IMR-90 (cell line): ENCODE data around the gene ARHGAP19. TPM values are rescaled to one million over a fixed set of nuclear protein-coding genes. Genes with fewer than 3 reads are reported as not detected.

Experiments used
- ATAC-seq: fragments of 200-7000 bp; cut with Tn5 transposase; 2 replicates; pipeline ENCODE4 v1.9.1; 2020; ENCODE audit warnings: low read depth, mild to moderate bottlenecking, moderate library complexity
- BruUV-seq: library from RNA; stranded (reverse); fragments of 400-500 nt; replicated peaks from 2 replicates; lab custom pipeline; 2021; lab: Mats Ljungman, UMichigan
- CTCF ChIA-PET: fragments of 300-600 bp; formaldehyde crosslinking; extraction: SDS; loops from one replicate; lab custom pipeline; 2021; ENCODE audit warnings: antibody characterized with exemption; lab: Yijun Ruan, JAX
- POLR2A ChIA-PET: fragments of 300-600 bp; sonication (Branson Sonifier 250); formaldehyde crosslinking; loops from one replicate; lab custom pipeline; 2022; ENCODE audit warnings: antibody characterized with exemption; ENCODE audit not compliant: unreplicated experiment; lab: Charles Lee
- DNase-seq: peaks from one replicate; pipeline ENCODE4 v3.0.0; 2013
- H2AFZ ChIP-seq: replicated peaks from 2 replicates; pipeline ENCODE3; 2013; ENCODE audit warnings: low read length, mild to moderate bottlenecking; ENCODE audit not compliant: poor library complexity
- H2AK5ac ChIP-seq: 2 replicates; pipeline ENCODE4 v1.6.1; 2013; ENCODE audit warnings: low read depth, low read length, inconsistent platforms
- H2AK9ac ChIP-seq: replicated peaks from 2 replicates; pipeline ENCODE3; 2013; ENCODE audit warnings: mild to moderate bottlenecking, low read depth, low read length, moderate library complexity; ENCODE audit not compliant: poor library complexity
- H2BK120ac ChIP-seq: 2 replicates; pipeline ENCODE4 v1.6.1; 2013; ENCODE audit warnings: low read depth, low read length, inconsistent platforms
- H2BK15ac ChIP-seq: 3 replicates; pipeline ENCODE4 v1.6.1; 2013; ENCODE audit warnings: low read depth, low read length, inconsistent platforms
- H2BK20ac ChIP-seq: 2 replicates; pipeline ENCODE4 v1.6.1; 2013; ENCODE audit warnings: low read depth, mild to moderate bottlenecking, inconsistent platforms, low read length, moderate library complexity
- H2BK5ac ChIP-seq: 2 replicates; pipeline ENCODE4 v1.6.1; 2013; ENCODE audit warnings: mild to moderate bottlenecking, low read depth, low read length, inconsistent platforms; ENCODE audit not compliant: poor library complexity, severe bottlenecking
- H3K14ac ChIP-seq: replicated peaks from 2 replicates; pipeline ENCODE4 v1.6.1; 2013; ENCODE audit warnings: low read depth, low read length, inconsistent platforms
- H3K18ac ChIP-seq: 2 replicates; pipeline ENCODE4 v1.6.1; 2013; ENCODE audit warnings: low read depth, low read length, control low read depth
- H3K23ac ChIP-seq: 2 replicates; pipeline ENCODE4 v1.6.1; 2013; ENCODE audit warnings: low read depth, low read length, inconsistent platforms
- H3K27ac ChIP-seq: 2 replicates; pipeline ENCODE4 v1.5.1; 2013; ENCODE audit warnings: mild to moderate bottlenecking, control low read depth, low read length; ENCODE audit not compliant: insufficient read depth
- H3K27me3 ChIP-seq: 2 replicates; pipeline ENCODE4 v1.6.1; 2013; ENCODE audit warnings: low read length; ENCODE audit not compliant: control insufficient read depth, insufficient read depth
- H3K36me3 ChIP-seq: 2 replicates; pipeline ENCODE4 v1.6.1; 2013; ENCODE audit warnings: low read length, mixed read lengths; ENCODE audit not compliant: control insufficient read depth, insufficient read depth
- H3K4ac ChIP-seq: 2 replicates; pipeline ENCODE4 v1.6.1; 2013; ENCODE audit warnings: low read depth, low read length, inconsistent platforms
- H3K4me1 ChIP-seq: 2 replicates; pipeline ENCODE4 v1.6.1; 2013; ENCODE audit warnings: low read length, mixed read lengths; ENCODE audit not compliant: control insufficient read depth, insufficient read depth
- H3K4me2 ChIP-seq: 2 replicates; pipeline ENCODE4 v1.6.1; 2013; ENCODE audit warnings: low read depth, mild to moderate bottlenecking, control low read depth, low read length, moderate library complexity
- H3K4me3 ChIP-seq: 2 replicates; pipeline ENCODE4 v1.5.1; 2013; ENCODE audit warnings: low read depth, mild to moderate bottlenecking, control low read depth, low read length, moderate library complexity; ENCODE audit not compliant: insufficient read depth
- H3K56ac ChIP-seq: 2 replicates; pipeline ENCODE4 v1.6.1; 2013; ENCODE audit warnings: low read length, inconsistent platforms; ENCODE audit not compliant: insufficient read depth; ENCODE audit errors: extremely low read depth
- H3K79me1 ChIP-seq, 2 experiments: 2 replicates each; pipeline ENCODE4 v1.6.1; 2013; ENCODE audit warnings: low read length in 2 of 2, inconsistent platforms in 1 of 2, low read depth in 1 of 2
- H3K9ac ChIP-seq: 2 replicates; pipeline ENCODE4 v1.6.1; 2013; ENCODE audit warnings: low read depth, low read length, control low read depth
- H3K9me1 ChIP-seq: 2 replicates; pipeline ENCODE4 v1.6.1; 2013; ENCODE audit warnings: low read length, inconsistent platforms; ENCODE audit not compliant: insufficient read depth
- H3K9me3 ChIP-seq: 2 replicates; pipeline ENCODE4 v1.6.1; 2013; ENCODE audit warnings: low read length; ENCODE audit not compliant: control insufficient read depth, insufficient read depth
- H4K20me1 ChIP-seq: 2 replicates; pipeline ENCODE4 v1.6.1; 2013; ENCODE audit warnings: low read length, inconsistent platforms; ENCODE audit not compliant: insufficient read depth
- H4K5ac ChIP-seq: 2 replicates; pipeline ENCODE4 v1.6.1; 2013; ENCODE audit warnings: mild to moderate bottlenecking, low read depth, low read length, control low read depth
- H4K8ac ChIP-seq, 2 experiments: 2 replicates each; pipeline ENCODE4 v1.6.1; 2013; ENCODE audit warnings: low read depth in 2 of 2, low read length in 2 of 2, control low read depth in 1 of 2, inconsistent platforms in 1 of 2
- H4K91ac ChIP-seq: 2 replicates; pipeline ENCODE4 v1.6.1; 2013; ENCODE audit warnings: low read depth, low read length, inconsistent platforms; ENCODE audit not compliant: insufficient read depth
- BHLHE40 ChIP-seq: fragments of 150-350 bp; IDR thresholded peaks from 2 replicates; pipeline ENCODE4 v1.6.1; 2016; ENCODE audit warnings: mild to moderate bottlenecking, low read depth, low read length
- CEBPB ChIP-seq: IDR thresholded peaks from 2 replicates; pipeline ENCODE4 v1.6.1; 2012; ENCODE audit warnings: low read depth, low read length, improper control_type of control experiment
- CHD1 ChIP-seq: IDR thresholded peaks from 2 replicates; pipeline ENCODE4 v1.6.1; 2012; ENCODE audit warnings: low read depth, low read length, improper control_type of control experiment
- FOS ChIP-seq: fragments of 150-350 bp; IDR thresholded peaks from 2 replicates; pipeline ENCODE4 v1.6.1; 2016; ENCODE audit warnings: low read depth, low read length
- MAFK ChIP-seq: IDR thresholded peaks from 2 replicates; pipeline ENCODE4 v1.6.1; 2012; ENCODE audit warnings: low read depth, low read length, improper control_type of control experiment
- MAZ ChIP-seq: IDR thresholded peaks from 2 replicates; pipeline ENCODE4 v1.6.1; 2012; ENCODE audit warnings: low read depth, mild to moderate bottlenecking, low read length, improper control_type of control experiment, moderate library complexity, borderline replicate concordance
- MXI1 ChIP-seq: IDR thresholded peaks from 2 replicates; pipeline ENCODE4 v1.6.1; 2012; ENCODE audit warnings: low read depth, mild to moderate bottlenecking, low read length, moderate library complexity, borderline replicate concordance
- NFE2L2 ChIP-seq: fragments of 150-350 bp; IDR thresholded peaks from 2 replicates; pipeline ENCODE4 v1.6.1; 2016; ENCODE audit warnings: low read depth, mild to moderate bottlenecking, low read length
- POLR2A ChIP-seq: IDR thresholded peaks from 2 replicates; pipeline ENCODE4 v1.6.1; 2012; ENCODE audit warnings: mild to moderate bottlenecking, low read depth, low read length
- RAD21 ChIP-seq: IDR thresholded peaks from 2 replicates; pipeline ENCODE4 v1.6.1; 2012; ENCODE audit warnings: low read length, improper control_type of control experiment
- RCOR1 ChIP-seq: IDR thresholded peaks from 2 replicates; pipeline ENCODE4 v1.6.1; 2012; ENCODE audit warnings: mild to moderate bottlenecking, low read length, improper control_type of control experiment; ENCODE audit not compliant: insufficient replicate concordance
- RFX5 ChIP-seq: IDR thresholded peaks from 2 replicates; pipeline ENCODE4 v1.8.0; 2012; ENCODE audit warnings: low read depth, mild to moderate bottlenecking, low read length, moderate library complexity
- SMC3 ChIP-seq: fragments of 150-350 bp; IDR thresholded peaks from 2 replicates; pipeline ENCODE4 v1.6.1; 2016; ENCODE audit warnings: low read depth, mild to moderate bottlenecking, antibody characterized with exemption, low read length, moderate library complexity
- dilution Hi-C: fragments of 300-500 bp; cut with HindIII; formaldehyde crosslinking; loops from one replicate; pipeline ENCODE4 v1.14.3; 2018; ENCODE audit warnings: low sequenced_read_pairs; ENCODE audit not compliant: unreplicated experiment
- in situ Hi-C: fragments of 300-500 bp; cut with MboI; formaldehyde crosslinking; loops from 3 replicates; pipeline ENCODE4 v1.14.3; 2019; ENCODE audit warnings: low sequenced_read_pairs, inconsistent platforms, mixed read lengths
- intact Hi-C: fragments of 100-400 bp; cut with micrococcal nuclease; formaldehyde crosslinking; loops from 2 replicates; pipeline ENCODE4 v1.10.0; 2022
- polyA plus RNA-seq, 3 experiments: library from polyadenylated mRNA; depleted of rRNA; stranded (reverse); fragments of >200 nt; gene quantifications; 2 replicates each; pipeline ENCODE4 v1.2.3, GENCODE V29; 2012; ENCODE audit warnings: low replicate concordance in 1 of 3
- total RNA-seq: library from RNA; depleted of rRNA; stranded (reverse); fragments of >200 nt; gene quantifications from 2 replicates; pipeline ENCODE4 v1.2.3, GENCODE V29; 2012
- TF ChIP-seq, protein P1 (sequence below): fragments of 150-350 bp; IDR thresholded peaks from 2 replicates; pipeline ENCODE4 v1.6.1; 2016; ENCODE audit warnings: low read depth, mild to moderate bottlenecking, low read length, moderate library complexity, borderline replicate concordance
- TF ChIP-seq, protein P2 (sequence below): conservative IDR thresholded peaks from 2 replicates; pipeline ENCODE4 v1.5.1; 2012; ENCODE audit warnings: mild to moderate bottlenecking, low read depth, low read length, improper control_type of control experiment
- TF ChIP-seq, protein P3 (sequence below): fragments of 150-350 bp; IDR thresholded peaks from 2 replicates; pipeline ENCODE4 v1.6.1; 2017; ENCODE audit warnings: mild to moderate bottlenecking, antibody characterized with exemption, low read length, low read depth

The ARHGAP19 gene
- total and polyA plus RNA-seq, 2 of the 4 experiments (the other 2 are of a cell fraction), result 6.3 to 7.0 TPM

DNA sequence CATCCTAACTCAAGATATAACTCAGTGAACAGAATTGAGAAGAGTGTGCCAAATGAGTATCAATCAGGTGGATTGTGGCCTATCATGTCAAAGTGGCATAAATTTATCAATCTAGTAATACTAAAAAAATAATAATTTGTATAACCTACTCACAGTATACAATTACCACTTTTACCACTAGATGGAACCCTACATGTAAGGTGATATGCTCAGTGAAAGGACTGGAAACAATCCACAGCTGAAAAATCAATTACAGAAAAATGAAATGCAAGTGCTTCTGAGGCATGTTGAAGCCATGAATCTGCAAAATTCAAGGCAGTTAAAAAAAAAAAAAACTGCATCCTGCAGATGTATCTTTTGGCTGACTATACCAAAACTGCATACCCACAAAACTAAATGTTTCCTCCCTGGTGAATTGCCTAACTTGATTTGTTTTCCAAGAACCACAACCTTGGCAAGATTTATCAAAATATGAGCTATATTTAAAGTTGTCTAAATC, 13.9 kb downstream of the ARHGAP19 start:
- Histone ChIP-seq H3K79me1 (peaks cover 18 to 33% of the 10 kb centered on the region in 2 experiments; a peak in 3 of 4 replicates), H3K9me3 (no peaks in the 10 kb centered on the region), H3K18ac (no peak overlapping the region), H3K27ac (no peak overlapping the region), H2AK9ac (no peak overlapping the region), H4K20me1 (no peaks in the 10 kb centered on the region), H3K9me1 (peaks cover 4% of the 10 kb centered on the region; the same call in 1 of the 2 replicates), H2AFZ (no peak overlapping the region), H2BK120ac (no peak overlapping the region), H4K91ac (no peak overlapping the region), H4K8ac (no peak overlapping the region), H3K27me3 (no peaks in the 10 kb centered on the region), H3K9ac (no peak overlapping the region; the same call in 1 of the 2 replicates), H3K56ac (no peak overlapping the region), H3K14ac (no peak overlapping the region), H3K4ac (no peak overlapping the region), H2BK15ac (no peak overlapping the region), H3K23ac (no peak overlapping the region), H3K4me1 (peaks cover 6% of the 10 kb centered on the region; the same call in 1 of the 2 replicates), H3K4me3 (no peak overlapping the region), H2AK5ac (no peak overlapping the region), H4K5ac (no peak overlapping the region), H2BK5ac (no peak overlapping the region), H2BK20ac (no peak overlapping the region), H3K36me3 (no peaks in the 10 kb centered on the region), H3K4me2 (peak overlapping the region; percentile 51)
- TF ChIP-seq POLR2A (no peak), MXI1 (no peak), NFE2L2 (peak; percentile 36; the same call in 1 of the 2 replicates), FOS (no peak), MAFK (no peak), RAD21 (peak; percentile 60), RCOR1 (no peak), SMC3 (peak; percentile 55), CHD1 (no peak), MAZ (no peak), CEBPB (no peak), BHLHE40 (no peak), RFX5 (no peak)
- TF ChIP-seq, protein P1, sequence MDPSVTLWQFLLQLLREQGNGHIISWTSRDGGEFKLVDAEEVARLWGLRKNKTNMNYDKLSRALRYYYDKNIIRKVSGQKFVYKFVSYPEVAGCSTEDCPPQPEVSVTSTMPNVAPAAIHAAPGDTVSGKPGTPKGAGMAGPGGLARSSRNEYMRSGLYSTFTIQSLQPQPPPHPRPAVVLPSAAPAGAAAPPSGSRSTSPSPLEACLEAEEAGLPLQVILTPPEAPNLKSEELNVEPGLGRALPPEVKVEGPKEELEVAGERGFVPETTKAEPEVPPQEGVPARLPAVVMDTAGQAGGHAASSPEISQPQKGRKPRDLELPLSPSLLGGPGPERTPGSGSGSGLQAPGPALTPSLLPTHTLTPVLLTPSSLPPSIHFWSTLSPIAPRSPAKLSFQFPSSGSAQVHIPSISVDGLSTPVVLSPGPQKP, result no peak
- TF ChIP-seq, protein P2, sequence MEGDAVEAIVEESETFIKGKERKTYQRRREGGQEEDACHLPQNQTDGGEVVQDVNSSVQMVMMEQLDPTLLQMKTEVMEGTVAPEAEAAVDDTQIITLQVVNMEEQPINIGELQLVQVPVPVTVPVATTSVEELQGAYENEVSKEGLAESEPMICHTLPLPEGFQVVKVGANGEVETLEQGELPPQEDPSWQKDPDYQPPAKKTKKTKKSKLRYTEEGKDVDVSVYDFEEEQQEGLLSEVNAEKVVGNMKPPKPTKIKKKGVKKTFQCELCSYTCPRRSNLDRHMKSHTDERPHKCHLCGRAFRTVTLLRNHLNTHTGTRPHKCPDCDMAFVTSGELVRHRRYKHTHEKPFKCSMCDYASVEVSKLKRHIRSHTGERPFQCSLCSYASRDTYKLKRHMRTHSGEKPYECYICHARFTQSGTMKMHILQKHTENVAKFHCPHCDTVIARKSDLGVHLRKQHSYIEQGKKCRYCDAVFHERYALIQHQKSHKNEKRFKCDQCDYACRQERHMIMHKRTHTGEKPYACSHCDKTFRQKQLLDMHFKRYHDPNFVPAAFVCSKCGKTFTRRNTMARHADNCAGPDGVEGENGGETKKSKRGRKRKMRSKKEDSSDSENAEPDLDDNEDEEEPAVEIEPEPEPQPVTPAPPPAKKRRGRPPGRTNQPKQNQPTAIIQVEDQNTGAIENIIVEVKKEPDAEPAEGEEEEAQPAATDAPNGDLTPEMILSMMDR, result peak; percentile 61
- TF ChIP-seq, protein P3, sequence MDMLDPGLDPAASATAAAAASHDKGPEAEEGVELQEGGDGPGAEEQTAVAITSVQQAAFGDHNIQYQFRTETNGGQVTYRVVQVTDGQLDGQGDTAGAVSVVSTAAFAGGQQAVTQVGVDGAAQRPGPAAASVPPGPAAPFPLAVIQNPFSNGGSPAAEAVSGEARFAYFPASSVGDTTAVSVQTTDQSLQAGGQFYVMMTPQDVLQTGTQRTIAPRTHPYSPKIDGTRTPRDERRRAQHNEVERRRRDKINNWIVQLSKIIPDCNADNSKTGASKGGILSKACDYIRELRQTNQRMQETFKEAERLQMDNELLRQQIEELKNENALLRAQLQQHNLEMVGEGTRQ, result no peak
- ChIA-PET POLR2A (no interaction called here), CTCF (interaction anchor here (0.6 to 2.2 kb wide), 16 partner anchors 8 to 473 kb away, joined by 3 to 23 read pairs (median 4); partner anchors contain the start of gene FRAT1)
- in situ Hi-C loops, result no loop called here
- ATAC-seq, result peak; percentile 97
- intact Hi-C loops, result loop anchor here (2.0 kb wide), 2 partner anchors 54 to 76 kb away; no protein-coding TSS in a partner anchor
- dilution Hi-C loops, result no loop called here
- DNase-seq, result peak; percentile 93
- no TSS peak for BruUV-seq
